K562 (cell line): ENCODE data around the gene STK36. TPM values are rescaled to one million over a fixed set of nuclear protein-coding genes. Genes with fewer than 3 reads are reported as not detected.

Experiments used
- ATAC-seq: fragments of 200-7000 bp; cut with Tn5 transposase; 3 replicates; pipeline ENCODE4 v1.9.1; 2020; ENCODE audit warnings: moderate library complexity
- BruUV-seq: library from RNA; stranded (reverse); fragments of 400-500 nt; replicated peaks from 2 replicates; lab custom pipeline; 2021; lab: Mats Ljungman, UMichigan
- CTCF ChIA-PET: fragments of 300-600 bp; formaldehyde crosslinking; extraction: SDS; loops from one replicate; lab custom pipeline; 2021; ENCODE audit warnings: low intra/inter-chr PET ratio; lab: Yijun Ruan, JAX
- POLR2A ChIA-PET: fragments of 300-600, 350-650 bp; sonication (Branson Sonifier 250); formaldehyde crosslinking; extraction: SDS; loops from one replicate; lab custom pipeline; 2021; ENCODE audit warnings: antibody characterized with exemption, inconsistent platforms; lab: Yijun Ruan, JAX
- DNase-seq, 4 experiments: peaks; one replicate each; pipeline versions ENCODE4 v3.0.0 to v3.0.0-alpha.2; 2011 to 2018; ENCODE audit warnings: low spot score in 3 of 4, mixed read lengths in 3 of 4; ENCODE audit errors: extremely low read depth in 1 of 4
- FAIRE-seq: peaks from 2 replicates; lab custom pipeline; 2011; peaks lifted over from hg19 to GRCh38; lab: Jason Lieb, UNC
- H2AFZ ChIP-seq: 2 replicates; pipeline ENCODE4 v1.6.0; 2011; ENCODE audit warnings: low read depth, low read length, control low read depth, inconsistent platforms
- H3K27ac ChIP-seq: fragments of 200-600 bp; 3 replicates; pipeline ENCODE4 v1.8.0; 2011; ENCODE audit warnings: low read depth, mild to moderate bottlenecking, control low read depth, inconsistent platforms, low read length, moderate library complexity, mixed read lengths; ENCODE audit errors: extremely low read depth
- H3K27me3 ChIP-seq, 2 experiments: fragments of 300-600 bp in 1 of 2; 2 replicates in 1 of 2; 3 replicates in 1 of 2; pipeline versions ENCODE4 v1.6.0 to v1.8.0; 2011; ENCODE audit warnings: inconsistent platforms in 2 of 2, low read length in 2 of 2, mild to moderate bottlenecking in 1 of 2, mixed read lengths in 1 of 2, moderate library complexity in 1 of 2; ENCODE audit not compliant: control insufficient read depth in 2 of 2, insufficient read depth in 2 of 2
- H3K36me3 ChIP-seq: fragments of 300-600 bp; 3 replicates; pipeline ENCODE4 v1.8.0; 2011; ENCODE audit warnings: mild to moderate bottlenecking, low read length, inconsistent platforms; ENCODE audit not compliant: control insufficient read depth, insufficient read depth
- H3K4me1 ChIP-seq, 2 experiments: fragments of 200-600 bp in 1 of 2; replicated peaks in 1 of 2; 2 replicates in 1 of 2; 3 replicates in 1 of 2; pipeline versions ENCODE4 v1.5.1 to v1.8.0; 2011; ENCODE audit warnings: inconsistent platforms in 2 of 2, low read length in 2 of 2, mild to moderate bottlenecking in 1 of 2, mixed read lengths in 1 of 2, moderate library complexity in 1 of 2; ENCODE audit not compliant: control insufficient read depth in 2 of 2, insufficient read depth in 2 of 2
- H3K4me2 ChIP-seq: 2 replicates; pipeline ENCODE4 v1.6.1; 2011; ENCODE audit warnings: low read length, control low read depth, inconsistent platforms, mixed read lengths; ENCODE audit not compliant: insufficient read depth
- H3K4me3 ChIP-seq: fragments of 200-600 bp; sonication (generic), shearing (Covaris generic); 2 replicates; pipeline ENCODE4 v1.5.1; 2016; ENCODE audit warnings: control low read depth, inconsistent platforms
- H3K79me2 ChIP-seq: fragments of 200-600 bp; 3 replicates; pipeline ENCODE4 v1.8.0; 2011; ENCODE audit warnings: low read length, inconsistent platforms; ENCODE audit not compliant: control insufficient read depth, insufficient read depth
- H3K9ac ChIP-seq, 2 experiments: 2 replicates each; pipeline versions ENCODE4 v1.6.0 to v1.6.1; 2011; ENCODE audit warnings: low read depth in 2 of 2, low read length in 2 of 2, control low read depth in 1 of 2, inconsistent platforms in 1 of 2, mild to moderate bottlenecking in 1 of 2, mixed read lengths in 1 of 2; ENCODE audit not compliant: insufficient read depth in 1 of 2
- H3K9me1 ChIP-seq: one replicate; pipeline ENCODE4 v1.6.0; 2011; ENCODE audit warnings: inconsistent platforms, mild to moderate bottlenecking, low read length, moderate library complexity; ENCODE audit not compliant: control insufficient read depth, insufficient read depth
- H3K9me3 ChIP-seq: replicated peaks from 2 replicates; pipeline ENCODE4 v1.5.1; 2011; ENCODE audit warnings: low read depth, low read length, inconsistent platforms; ENCODE audit not compliant: control insufficient read depth, insufficient read depth
- H4K20me1 ChIP-seq: replicated peaks from 2 replicates; pipeline ENCODE4 v1.6.1; 2011; ENCODE audit warnings: low read length, inconsistent platforms, mixed read lengths; ENCODE audit not compliant: control insufficient read depth, insufficient read depth
- ASH1L ChIP-seq: fragments of 450-650 bp; IDR thresholded peaks from 2 replicates; pipeline ENCODE4 v1.6.1; 2018; ENCODE audit warnings: borderline replicate concordance, mild to moderate bottlenecking, low read depth; ENCODE audit not compliant: partially characterized antibody
- CREB3L1 ChIP-seq: fragments of 450-650 bp; IDR thresholded peaks from 2 replicates; pipeline ENCODE4 v1.6.1; 2014; ENCODE audit warnings: low read depth, mild to moderate bottlenecking, moderate library complexity, borderline replicate concordance
- MEF2D ChIP-seq: conservative IDR thresholded peaks from 2 replicates; pipeline ENCODE4 v1.6.1; 2016; ENCODE audit warnings: low read depth, missing genetic modification characterization, missing compliant biosample characterization
- MYBL2 ChIP-seq, 2 experiments: fragments of 450-650 bp in 1 of 2; sonication (generic) in 1 of 2; formaldehyde crosslinking in 1 of 2; IDR thresholded peaks; 2 replicates each; pipeline versions ENCODE4 v1.6.1 to v1.8.1; 2017 to 2022; ENCODE audit warnings: borderline replicate concordance in 1 of 2, inconsistent platforms in 1 of 2, low read depth in 1 of 2, mild to moderate bottlenecking in 1 of 2, missing genetic modification reagents in 1 of 2, moderate library complexity in 1 of 2
- NFE2L1 ChIP-seq: fragments of 450-650 bp; IDR thresholded peaks from 2 replicates; pipeline ENCODE4 v1.6.1; 2016; ENCODE audit warnings: missing genetic modification characterization, low read depth, mild to moderate bottlenecking, missing compliant biosample characterization, moderate library complexity, borderline replicate concordance
- NR3C1 ChIP-seq: sonication (generic); formaldehyde crosslinking; IDR thresholded peaks from 2 replicates; pipeline ENCODE4 v1.8.1; 2022; ENCODE audit warnings: missing genetic modification reagents
- SMAD1 ChIP-seq: fragments of 150-350 bp; IDR thresholded peaks from 2 replicates; pipeline ENCODE4 v1.6.1; 2014; ENCODE audit warnings: low read length, low read depth; ENCODE audit not compliant: partially characterized antibody
- SNRNP70 ChIP-seq: fragments of 200-400 bp; formaldehyde crosslinking; optimal IDR thresholded peaks from 2 replicates; pipeline ENCODE3; 2017; ENCODE audit warnings: low read depth, low read length
- ZNF12 ChIP-seq: sonication (generic); formaldehyde crosslinking; IDR thresholded peaks from 2 replicates; pipeline ENCODE4 v1.4.0; 2020; ENCODE audit warnings: mild to moderate bottlenecking, missing genetic modification reagents
- ZNF431 ChIP-seq: sonication (generic); formaldehyde crosslinking; IDR thresholded peaks from 2 replicates; pipeline ENCODE4 v1.8.0; 2022; ENCODE audit warnings: mild to moderate bottlenecking, missing genetic modification reagents
- WGBS: fragments of 100-300 bp; shearing (Covaris generic); methylation state at CpG from one replicate; pipeline ENCODE4 v1.1.6; 2016; ENCODE audit warnings: low coverage, mixed read lengths; ENCODE audit not compliant: insufficient coverage; ENCODE audit errors: missing lambda C conversion rate; 5-methylcytosine and 5-hydroxymethylcytosine counted together
- in situ Hi-C: fragments of 300-500 bp; cut with MboI; formaldehyde crosslinking; loops from 4 replicates; pipeline ENCODE4 v1.15.0; 2018; ENCODE audit warnings: inconsistent platforms, mixed read lengths
- intact Hi-C: fragments of 100-400 bp; cut with micrococcal nuclease; formaldehyde crosslinking; loops from 2 replicates; pipeline ENCODE4 v1.14.2; 2022
- polyA plus RNA-seq, 8 experiments: library from polyadenylated mRNA; depleted of rRNA in 4 of 8; stranded (reverse) in 5 of 8; unstranded in 3 of 8; fragments of >200 nt; fragmentation: Nextera tagmentation in 2 of 8; fragmentation: Illumina TruSeq in 1 of 8; extraction: Ambion mirVana in 2 of 8; extraction: Trizol in 1 of 8; gene quantifications; 2 replicates each; pipeline versions ENCODE4 v1.2.1 to v1.2.3, GENCODE V29; 2011 to 2014; ENCODE audit warnings: inconsistent platforms in 1 of 8, missing spikeins in 1 of 8
- total RNA-seq, 7 experiments: library from RNA; depleted of rRNA in 6 of 7; stranded (reverse); fragments of >200 nt in 6 of 7; fragmentation: Illumina TruSeq in 2 of 7; extraction: Trizol in 2 of 7; gene quantifications; 2 replicates each; pipeline versions ENCODE4 v1.2.1 to v1.2.3, GENCODE V29; 2011 to 2021; ENCODE audit warnings: low replicate concordance in 1 of 7
- TF ChIP-seq, protein P1 (sequence below): fragments of 450-650 bp; IDR thresholded peaks from 2 replicates; pipeline ENCODE4 v1.6.1; 2016; ENCODE audit warnings: mild to moderate bottlenecking

The STK36 gene
- total and polyA plus RNA-seq, 9 of the 15 experiments (the other 6 are each of a cell fraction or from before 2014, with no cell fraction given), result 3.5 to 12.4 (median 6.7) TPM

- Histone ChIP-seq H3K4me1 (peaks cover 0 to 4% of the 10 kb centered on the region in 2 experiments; a peak in 3 of 5 replicates), H3K79me2 (peaks cover 16% of the 10 kb centered on the region; the same call in 2 of the 3 replicates), H3K9me3 (no peaks in the 10 kb centered on the region), H3K4me2 (no peak overlapping the region), H3K27me3 (no peaks in the 10 kb centered on the region), H4K20me1 (peaks cover 16% of the 10 kb centered on the region; the same call in 1 of the 2 replicates), H3K9ac (no peak overlapping the region), H3K9me1 (no peaks in the 10 kb centered on the region), H2AFZ (no peak overlapping the region), H3K36me3 (peaks cover 31% of the 10 kb centered on the region; the same call in 2 of the 3 replicates), H3K27ac (no peak overlapping the region), H3K4me3 (no peak overlapping the region)
- CTCF ChIA-PET, result interaction anchor here (0.6 kb wide), 1 partner anchor 111 kb away, joined by 5 read pairs; no protein-coding TSS in a partner anchor
- in situ Hi-C loops, result no loop called here
- intact Hi-C loops, result no loop called here
- POLR2A ChIA-PET, result no interaction called here
- no peak for ATAC-seq
- no peak for DNase-seq
- WGBS, result 97% methylated on average over 5 of the region's 6 CpGs
- no TSS peak for BruUV-seq
- no peak for FAIRE-seq
- TF ChIP-seq MEF2D (tag), result no peak
- TF ChIP-seq ZNF12, result no peak
- TF ChIP-seq SMAD1, result no peak
- no peak for TF ChIP-seq ASH1L
- TF ChIP-seq ZNF431 (CRISPR knock-in tag), result no peak
- TF ChIP-seq, protein P1, sequence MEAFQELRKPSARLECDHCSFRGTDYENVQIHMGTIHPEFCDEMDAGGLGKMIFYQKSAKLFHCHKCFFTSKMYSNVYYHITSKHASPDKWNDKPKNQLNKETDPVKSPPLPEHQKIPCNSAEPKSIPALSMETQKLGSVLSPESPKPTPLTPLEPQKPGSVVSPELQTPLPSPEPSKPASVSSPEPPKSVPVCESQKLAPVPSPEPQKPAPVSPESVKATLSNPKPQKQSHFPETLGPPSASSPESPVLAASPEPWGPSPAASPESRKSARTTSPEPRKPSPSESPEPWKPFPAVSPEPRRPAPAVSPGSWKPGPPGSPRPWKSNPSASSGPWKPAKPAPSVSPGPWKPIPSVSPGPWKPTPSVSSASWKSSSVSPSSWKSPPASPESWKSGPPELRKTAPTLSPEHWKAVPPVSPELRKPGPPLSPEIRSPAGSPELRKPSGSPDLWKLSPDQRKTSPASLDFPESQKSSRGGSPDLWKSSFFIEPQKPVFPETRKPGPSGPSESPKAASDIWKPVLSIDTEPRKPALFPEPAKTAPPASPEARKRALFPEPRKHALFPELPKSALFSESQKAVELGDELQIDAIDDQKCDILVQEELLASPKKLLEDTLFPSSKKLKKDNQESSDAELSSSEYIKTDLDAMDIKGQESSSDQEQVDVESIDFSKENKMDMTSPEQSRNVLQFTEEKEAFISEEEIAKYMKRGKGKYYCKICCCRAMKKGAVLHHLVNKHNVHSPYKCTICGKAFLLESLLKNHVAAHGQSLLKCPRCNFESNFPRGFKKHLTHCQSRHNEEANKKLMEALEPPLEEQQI, result no peak
- no peak for TF ChIP-seq SNRNP70
- no peak for TF ChIP-seq NFE2L1 (tag)
- no peak for TF ChIP-seq CREB3L1
- TF ChIP-seq MYBL2 (IDR thresholded peaks at IDR 0.05; ENCODE audit: low read depth), result no peak
- TF ChIP-seq MYBL2 (CRISPR knock-in tag; IDR thresholded peaks at IDR 0.05; ENCODE audit: borderline replicate concordance), result no peak
- no peak for TF ChIP-seq NR3C1 (CRISPR knock-in tag)
Measured at GRCh38 chr2:218733171-218734021, 61.5 kb downstream of the STK36 start.
